TTC549 (cell line): Measurements from ENCODE around the gene IL10.
"Not testable (repeated sequence)": the region's sequence is repeated elsewhere in the genome, so short reads cannot be mapped to it uniquely, and the experiment has no call there.

Experiments used
- FAIRE-seq: peaks from 2 replicates; lab custom pipeline; 2012; peaks lifted over from hg19 to GRCh38; lab: Jason Lieb, UNC

The IL10 gene

GRCh38 chr1:206762741-206763364 is 9.4 kb downstream of the IL10 start:
- not testable (repeated sequence) for FAIRE-seq

DNA sequence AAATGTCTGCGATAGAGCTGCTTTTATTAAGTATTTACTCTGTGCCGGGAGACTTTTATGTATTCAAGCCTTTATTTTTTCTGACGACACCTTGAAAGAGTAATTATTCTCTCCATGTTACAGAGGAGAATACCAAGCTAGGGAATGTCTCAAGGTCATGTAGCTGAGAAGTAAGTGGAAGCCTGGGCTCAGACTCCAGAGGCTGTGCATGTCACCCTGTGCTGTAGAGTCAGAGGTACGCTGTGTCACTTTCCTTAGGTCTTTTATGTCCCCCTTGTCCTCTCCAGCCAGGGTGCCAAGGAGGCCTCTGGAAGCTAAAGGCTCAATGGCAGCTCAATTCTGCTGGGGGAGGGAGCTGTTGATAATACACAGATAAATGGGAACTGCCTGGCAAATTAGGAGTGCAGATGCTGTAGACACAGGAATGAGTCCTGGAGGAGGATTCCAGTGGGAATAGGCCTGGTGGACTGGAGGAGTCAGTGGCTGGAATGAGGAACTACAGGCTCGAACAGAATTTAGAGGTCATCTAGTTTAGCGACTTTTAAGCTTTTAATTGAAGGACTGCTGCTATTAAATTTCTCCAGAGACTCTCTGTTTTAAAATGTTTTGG is 11.0 kb downstream of the IL10 start:
- no peak for FAIRE-seq

DNA sequence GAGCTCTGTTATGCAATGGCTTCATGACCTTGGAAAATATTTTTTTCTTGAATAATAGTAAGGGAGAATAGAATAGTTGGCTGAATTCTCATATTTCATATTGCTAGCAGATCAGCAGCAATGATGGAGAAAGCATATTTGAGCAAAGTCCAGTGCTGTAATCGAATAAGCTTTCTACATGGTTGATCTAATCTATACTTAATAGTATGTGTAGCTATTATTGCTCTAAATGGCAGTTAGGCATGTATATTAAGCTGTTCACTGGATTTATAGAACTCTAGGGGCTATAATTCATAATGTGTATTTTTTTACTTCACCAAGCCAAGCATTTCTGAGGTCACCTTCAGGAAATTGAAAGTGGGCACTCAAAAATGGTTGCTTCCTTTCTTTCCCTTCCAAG is 11.7 kb downstream of the IL10 start:
- FAIRE-seq = no peak

GRCh38 chr1:206757524-206758266 is 14.6 kb downstream of the IL10 start:
- FAIRE-seq = no peak

DNA sequence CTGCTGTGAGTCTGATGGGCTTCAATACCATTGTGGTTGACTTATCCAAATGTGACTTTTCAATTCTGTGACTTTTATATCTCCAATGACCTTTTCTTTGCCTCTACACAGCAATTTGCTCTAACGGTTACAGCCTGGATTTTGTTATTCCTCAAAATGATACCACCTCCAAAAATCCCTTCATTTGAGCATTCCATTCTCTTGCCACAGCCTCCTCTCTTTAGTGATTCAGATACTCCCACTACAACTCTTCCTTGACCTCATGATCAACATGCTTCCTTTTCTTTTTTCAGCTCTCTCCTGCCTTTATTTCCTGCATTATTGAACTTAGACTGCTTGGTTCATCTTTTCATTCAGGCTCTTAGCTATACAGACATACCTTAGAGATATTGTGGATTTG is 18.3 kb downstream of the IL10 start:
- FAIRE-seq = no peak

- FAIRE-seq = no peak
Measured at GRCh38 chr1:206753141-206753540, 19.2 kb downstream of the IL10 start.

DNA sequence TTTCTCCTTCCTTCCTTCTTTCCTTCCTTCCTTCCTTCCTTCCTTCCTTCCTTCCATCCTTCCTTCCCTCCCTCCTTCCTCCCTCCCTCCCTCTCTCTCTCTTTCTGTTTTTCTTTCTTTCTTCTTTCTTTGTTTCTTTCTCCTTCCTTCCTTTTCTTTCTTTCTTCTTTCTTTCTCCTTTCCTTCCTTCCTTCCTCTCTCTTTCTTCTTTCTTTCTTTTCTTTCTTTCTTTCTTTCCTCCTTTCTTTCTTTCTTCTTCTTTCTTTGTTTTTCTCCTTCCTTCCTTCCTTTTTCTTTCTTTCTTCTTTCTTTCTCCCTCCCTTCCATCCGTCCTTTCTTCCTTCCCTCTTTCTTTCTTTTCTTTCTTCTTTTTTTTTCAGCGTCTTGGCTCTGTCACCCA is 19.8 kb downstream of the IL10 start:
- FAIRE-seq = no peak

- no peak for FAIRE-seq
Measured at GRCh38 chr1:206751891-206752290, 20.4 kb downstream of the IL10 start.

DNA sequence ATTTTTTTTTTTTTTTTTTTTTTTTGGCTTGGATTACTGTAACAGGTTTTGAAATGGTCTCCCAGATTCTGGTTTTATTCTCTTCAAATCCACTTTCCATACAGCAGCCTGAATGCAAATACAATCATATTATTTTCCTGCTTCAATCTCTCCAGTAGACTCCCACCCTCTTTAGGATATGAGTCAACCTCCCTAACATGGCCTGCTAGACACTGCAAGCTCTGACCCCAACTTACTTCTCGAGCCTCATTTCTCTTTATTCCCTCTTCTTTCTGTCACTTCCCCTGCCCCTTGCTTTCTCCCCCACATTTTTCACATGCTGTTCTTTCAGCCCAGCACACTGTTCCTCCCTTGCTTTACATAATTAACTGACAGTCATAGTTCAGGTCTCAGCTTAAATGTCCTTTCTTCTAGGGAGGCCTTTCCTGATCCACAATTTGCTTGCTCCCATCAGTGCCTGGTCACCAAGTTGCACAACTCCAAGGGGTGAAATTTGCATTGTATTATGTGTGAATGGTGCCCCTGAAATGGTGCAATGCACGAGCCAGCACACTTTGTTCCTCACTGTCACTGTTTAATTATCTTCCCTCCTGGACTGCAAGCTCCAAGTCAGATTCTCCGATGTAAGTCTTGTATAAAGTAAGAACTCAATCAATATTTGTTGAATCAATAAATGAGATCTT is 23.8 kb downstream of the IL10 start:
- FAIRE-seq = no peak

GRCh38 chr1:206745301-206745700 is 27.0 kb downstream of the IL10 start:
- FAIRE-seq = no peak

DNA sequence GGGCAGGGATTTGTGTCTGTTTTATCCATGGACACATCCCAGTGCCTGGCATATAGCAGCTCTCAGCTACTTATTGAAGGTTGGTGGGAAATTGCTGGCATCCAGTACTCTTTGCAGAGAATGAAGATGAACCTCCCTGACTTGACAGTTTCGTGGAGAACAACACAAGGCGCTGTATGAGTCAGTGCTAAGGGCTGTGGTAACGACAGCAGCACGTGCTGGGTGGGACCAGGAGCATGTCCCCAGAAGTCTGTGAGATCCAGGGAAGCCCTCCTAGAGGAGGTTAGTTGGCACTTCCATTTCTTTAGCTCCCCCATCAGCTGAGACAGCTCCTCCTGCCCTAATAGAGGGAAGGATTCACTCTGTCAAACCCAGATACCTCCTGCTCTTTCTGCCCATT is 27.6 kb downstream of the IL10 start:
- no peak for FAIRE-seq

GRCh38 chr1:206742719-206743383 is 29.4 kb downstream of the IL10 start:
- FAIRE-seq = no peak

GRCh38 chr1:206741142-206741701 is 31.1 kb downstream of the IL10 start:
- no peak for FAIRE-seq

GRCh38 chr1:206739411-206740076 is 32.8 kb downstream of the IL10 start:
- FAIRE-seq = no peak

DNA sequence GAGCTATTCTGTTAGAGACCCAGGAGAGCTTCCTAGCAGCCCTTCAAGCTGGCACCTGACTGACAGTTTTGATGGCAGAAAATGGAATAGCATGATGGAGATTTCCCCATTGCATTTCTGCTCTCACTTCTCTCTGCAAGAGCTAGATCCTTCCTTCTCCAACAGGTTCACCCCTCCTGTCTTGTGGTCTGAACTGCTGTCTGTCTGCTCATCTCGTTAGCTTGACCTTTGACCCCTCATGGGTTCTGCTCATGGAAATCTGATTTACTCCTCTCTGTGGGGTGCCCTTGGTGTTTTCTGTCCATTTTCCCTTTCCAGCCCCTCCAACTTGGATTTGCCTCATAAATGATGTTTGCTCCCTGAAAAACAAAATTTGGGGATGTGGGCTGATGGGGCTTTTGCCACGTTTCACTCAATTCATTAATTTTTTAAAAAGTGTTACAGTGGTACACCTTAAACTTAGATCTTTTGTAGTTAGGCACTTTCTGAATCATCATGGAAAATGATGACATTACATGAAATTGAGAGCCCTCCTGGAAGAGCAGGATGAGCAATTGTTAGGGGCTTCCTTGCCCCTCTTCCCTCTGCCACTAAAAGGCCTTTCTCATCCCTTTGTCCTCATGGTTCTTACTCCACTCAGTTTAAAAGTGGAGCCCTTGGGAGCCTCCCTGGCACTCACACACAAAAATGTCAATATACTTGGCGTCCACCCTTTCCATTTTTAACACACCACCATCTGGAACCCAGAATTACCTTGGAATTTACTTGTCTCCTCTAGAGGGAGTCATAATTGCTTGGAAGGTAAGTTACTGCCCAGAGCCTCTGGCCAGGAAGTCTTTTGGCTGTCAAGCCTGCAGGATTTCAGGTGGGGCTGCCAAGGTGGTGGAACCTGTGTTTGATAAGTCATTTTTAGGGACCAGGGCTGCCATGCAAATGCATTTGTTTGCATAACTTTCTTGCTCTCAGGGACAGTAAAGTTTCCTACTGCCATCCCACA is 33.6 kb downstream of the IL10 start:
- FAIRE-seq = no peak

DNA sequence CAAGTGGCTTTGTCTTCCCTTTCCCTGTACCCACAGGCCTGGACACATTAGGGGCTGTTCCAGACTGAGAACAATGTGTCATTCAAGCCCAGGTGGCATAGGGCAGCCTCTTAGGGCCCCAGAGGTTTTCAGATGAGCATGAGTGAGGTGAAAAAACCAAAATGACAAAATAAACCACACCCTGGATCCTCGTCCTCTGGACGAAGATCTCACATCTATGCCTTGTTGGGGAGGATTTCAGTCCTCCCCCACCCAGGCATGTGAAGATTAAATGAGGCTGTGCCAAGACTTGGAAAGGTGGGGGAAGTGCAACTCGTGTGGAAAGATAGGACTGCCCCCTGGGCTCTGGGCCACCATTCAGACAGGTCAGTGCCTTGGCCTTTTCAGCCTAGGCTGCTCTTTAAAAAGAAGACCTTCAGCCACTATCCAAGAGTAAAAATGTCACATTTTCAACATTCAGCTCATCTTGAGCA is 34.5 kb downstream of the IL10 start:
- no peak for FAIRE-seq

GRCh38 chr1:206736878-206737728 is 35.2 kb downstream of the IL10 start:
- FAIRE-seq = no peak

GRCh38 chr1:206735553-206736031 is 36.7 kb downstream of the IL10 start:
- FAIRE-seq = no peak

- no peak for FAIRE-seq
Measured at GRCh38 chr1:206734499-206735142, 37.7 kb downstream of the IL10 start.
